Dendritic cell treated with granulocyte-macrophage colony-stimulating factor and Interleukin-4, amounts not matched to agents 40 ng/mL and 50 ng/mL, for 4 days (primary cell): Measurements from ENCODE around the gene DYRK1A.

ENCODE experiments used
- H3K27ac Mint-ChIP-seq: one replicate; pipeline ENCODE4 v1.8.0; 2022; ENCODE audit warnings: mild to moderate bottlenecking, mixed read lengths
- H3K27me3 Mint-ChIP-seq: one replicate; pipeline ENCODE4 v1.8.0; 2022; ENCODE audit warnings: mild to moderate bottlenecking, mixed read lengths
- H3K36me3 Mint-ChIP-seq: one replicate; pipeline ENCODE4 v1.8.0; 2022; ENCODE audit warnings: low read depth, mixed read lengths
- H3K4me1 Mint-ChIP-seq: one replicate; pipeline ENCODE4 v1.8.0; 2022; ENCODE audit warnings: low read depth, mixed read lengths
- H3K4me3 Mint-ChIP-seq: one replicate; pipeline ENCODE4 v1.8.0; 2022; ENCODE audit warnings: mild to moderate bottlenecking, moderate library complexity, mixed read lengths
- H3K9me3 Mint-ChIP-seq: one replicate; pipeline ENCODE4 v1.8.0; 2022; ENCODE audit warnings: mixed read lengths
- intact Hi-C: fragments of 100-400 bp; cut with micrococcal nuclease; formaldehyde crosslinking; loops from one replicate; pipeline ENCODE4 v1.15.0; 2022

DYRK1A gene

GRCh38 chr21:37369307-37369854, 2.8 kb downstream of the DYRK1A start:
- Mint-ChIP-seq H3K4me3 (peak overlapping the region; percentile 80), H3K27ac (no peak overlapping the region), H3K9me3 (no peaks in the 10 kb centered on the region), H3K27me3 (no peaks in the 10 kb centered on the region), H3K36me3 (peaks cover 14% of the 10 kb centered on the region), H3K4me1 (peaks cover 43% of the 10 kb centered on the region)
- intact Hi-C loops = loop anchor here (5.0 to 10.0 kb wide), 2 partner anchors 193 to 295 kb away; partner anchors contain the start of genes PIGP and TTC3

GRCh38 chr21:37370152-37371040, 3.8 kb downstream of the DYRK1A start:
- H3K4me3 Mint-ChIP-seq = peak overlapping the region; percentile 63
- peaks cover 12% of the 10 kb centered on the region for H3K36me3 Mint-ChIP-seq
- intact Hi-C loops = loop anchor here (2.0 to 5.0 kb wide), 2 partner anchors 37 to 64 kb away; no protein-coding TSS in a partner anchor
- H3K4me1 Mint-ChIP-seq = peaks cover 51% of the 10 kb centered on the region
- peak overlapping the region; percentile 72 for H3K27ac Mint-ChIP-seq
- no peaks in the 10 kb centered on the region for H3K9me3 Mint-ChIP-seq
- H3K27me3 Mint-ChIP-seq = no peaks in the 10 kb centered on the region

GRCh38 chr21:37371041-37371397, 4.4 kb downstream of the DYRK1A start:
- Mint-ChIP-seq H3K4me3 (no peak overlapping the region), H3K4me1 (peaks cover 57% of the 10 kb centered on the region), H3K9me3 (no peaks in the 10 kb centered on the region), H3K27ac (peak overlapping the region; percentile 72), H3K36me3 (peaks cover 14% of the 10 kb centered on the region), H3K27me3 (no peaks in the 10 kb centered on the region)
- intact Hi-C loops = loop anchor here (2.0 to 5.0 kb wide), 2 partner anchors 36 to 64 kb away; no protein-coding TSS in a partner anchor

- no peaks in the 10 kb centered on the region for H3K9me3 Mint-ChIP-seq
- no peaks in the 10 kb centered on the region for H3K27me3 Mint-ChIP-seq
- peaks cover 64% of the 10 kb centered on the region for H3K4me1 Mint-ChIP-seq
- no peak overlapping the region for H3K4me3 Mint-ChIP-seq
- no peak overlapping the region for H3K27ac Mint-ChIP-seq
- H3K36me3 Mint-ChIP-seq = peaks cover 9% of the 10 kb centered on the region
- intact Hi-C loops = loop anchor here (5.0 kb wide), 1 partner anchor 35 kb away; no protein-coding TSS in a partner anchor
Measured at GRCh38 chr21:37372127-37372731, 5.7 kb downstream of the DYRK1A start.

GRCh38 chr21:37372951-37373350, 6.4 kb downstream of the DYRK1A start:
- Mint-ChIP-seq H3K4me1 (peaks cover 70% of the 10 kb centered on the region), H3K9me3 (no peaks in the 10 kb centered on the region), H3K36me3 (peaks cover 9% of the 10 kb centered on the region), H3K27ac (no peak overlapping the region), H3K4me3 (no peak overlapping the region), H3K27me3 (no peaks in the 10 kb centered on the region)
- intact Hi-C loops = loop anchor here (5.0 kb wide), 1 partner anchor 34 kb away; no protein-coding TSS in a partner anchor

GRCh38 chr21:37373539-37373938, 7.0 kb downstream of the DYRK1A start:
- Mint-ChIP-seq H3K36me3 (peaks cover 9% of the 10 kb centered on the region), H3K4me1 (peaks cover 71% of the 10 kb centered on the region), H3K27me3 (no peaks in the 10 kb centered on the region), H3K27ac (no peak overlapping the region), H3K4me3 (no peak overlapping the region), H3K9me3 (no peaks in the 10 kb centered on the region)
- intact Hi-C loops = loop anchor here (5.0 kb wide), 1 partner anchor 34 kb away; no protein-coding TSS in a partner anchor

GRCh38 chr21:37374027-37374426, 7.5 kb downstream of the DYRK1A start:
- Mint-ChIP-seq H3K4me1 (peaks cover 73% of the 10 kb centered on the region), H3K36me3 (peaks cover 9% of the 10 kb centered on the region), H3K27ac (peak overlapping the region; percentile 71), H3K9me3 (no peaks in the 10 kb centered on the region), H3K27me3 (no peaks in the 10 kb centered on the region), H3K4me3 (no peak overlapping the region)
- intact Hi-C loops = loop anchor here (5.0 kb wide), 1 partner anchor 33 kb away; no protein-coding TSS in a partner anchor

- intact Hi-C loops = no loop called here
- Mint-ChIP-seq H3K4me1 (peaks cover 74% of the 10 kb centered on the region), H3K4me3 (no peak overlapping the region), H3K27ac (peak overlapping the region; percentile 68), H3K9me3 (no peaks in the 10 kb centered on the region), H3K27me3 (no peaks in the 10 kb centered on the region), H3K36me3 (peaks cover 9% of the 10 kb centered on the region)
Measured at GRCh38 chr21:37375866-37376574, 9.4 kb downstream of the DYRK1A start.

GRCh38 chr21:37378700-37379139, 12.1 kb downstream of the DYRK1A start:
- Mint-ChIP-seq H3K27ac (peak overlapping the region; percentile 6), H3K9me3 (no peaks in the 10 kb centered on the region), H3K4me3 (peak overlapping the region; percentile 2), H3K27me3 (no peaks in the 10 kb centered on the region), H3K4me1 (peaks cover 78% of the 10 kb centered on the region), H3K36me3 (peaks cover 9% of the 10 kb centered on the region)
- intact Hi-C loops = no loop called here

- peaks cover 8% of the 10 kb centered on the region for H3K36me3 Mint-ChIP-seq
- intact Hi-C loops = no loop called here
- H3K4me3 Mint-ChIP-seq = no peak overlapping the region
- H3K4me1 Mint-ChIP-seq = peaks cover 77% of the 10 kb centered on the region
- peak overlapping the region; percentile 35 for H3K27ac Mint-ChIP-seq
- no peaks in the 10 kb centered on the region for H3K27me3 Mint-ChIP-seq
- no peaks in the 10 kb centered on the region for H3K9me3 Mint-ChIP-seq
Measured at GRCh38 chr21:37380349-37381323, 14.1 kb downstream of the DYRK1A start.

GRCh38 chr21:37381883-37382585, 15.5 kb downstream of the DYRK1A start:
- Mint-ChIP-seq H3K9me3 (no peaks in the 10 kb centered on the region), H3K27ac (no peak overlapping the region), H3K27me3 (no peaks in the 10 kb centered on the region), H3K4me3 (no peak overlapping the region), H3K36me3 (no peaks in the 10 kb centered on the region), H3K4me1 (peaks cover 78% of the 10 kb centered on the region)
- intact Hi-C loops = no loop called here

GRCh38 chr21:37383086-37383485, 16.5 kb downstream of the DYRK1A start:
- Mint-ChIP-seq H3K36me3 (peaks cover 7% of the 10 kb centered on the region), H3K9me3 (no peaks in the 10 kb centered on the region), H3K27ac (no peak overlapping the region), H3K27me3 (no peaks in the 10 kb centered on the region), H3K4me3 (no peak overlapping the region), H3K4me1 (peaks cover 70% of the 10 kb centered on the region)
- intact Hi-C loops = no loop called here
